Memory B cell (primary cell): ENCODE data around the gene DDX56.

ENCODE experiments used
- ATAC-seq: fragments of 150-1000 bp; cut with Tn5 transposase; 2 replicates; pipeline ENCODE4 v1.10.0; 2021; ENCODE audit warnings: low read depth, mild to moderate bottlenecking, moderate library complexity
- DNase-seq, 2 donors: peaks; one replicate each; pipeline ENCODE4 v3.0.0; 2022; ENCODE audit warnings: low spot score in 2 of 2
- H3K27ac Mint-ChIP-seq: one replicate; pipeline ENCODE4 v1.8.0; 2022; ENCODE audit warnings: mild to moderate bottlenecking, moderate library complexity, mixed read lengths
- H3K27me3 Mint-ChIP-seq: one replicate; pipeline ENCODE4 v1.8.0; 2022; ENCODE audit warnings: mixed read lengths
- H3K36me3 Mint-ChIP-seq: one replicate; pipeline ENCODE4 v1.8.0; 2022; ENCODE audit warnings: mild to moderate bottlenecking, mixed read lengths
- H3K4me1 Mint-ChIP-seq: one replicate; pipeline ENCODE4 v1.8.0; 2022; ENCODE audit warnings: mixed read lengths
- H3K4me3 Mint-ChIP-seq: one replicate; pipeline ENCODE4 v1.8.0; 2022; ENCODE audit warnings: mild to moderate bottlenecking, moderate library complexity, mixed read lengths
- H3K9me3 Mint-ChIP-seq: one replicate; pipeline ENCODE4 v1.8.0; 2022; ENCODE audit warnings: mixed read lengths

The DDX56 gene

GRCh38 chr7:44539669-44540506 lies 33.8 kb downstream of the DDX56 start:
- Mint-ChIP-seq H3K4me1 (no peaks in the 10 kb centered on the region), H3K9me3 (no peaks in the 10 kb centered on the region), H3K27me3 (no peaks in the 10 kb centered on the region), H3K4me3 (no peak overlapping the region), H3K27ac (no peak overlapping the region), H3K36me3 (no peaks in the 10 kb centered on the region)
- ATAC-seq (no peak), DNase-seq (no peak)

GRCh38 chr7:44538798-44539668 lies 34.7 kb downstream of the DDX56 start:
- H3K4me3 Mint-ChIP-seq: no peak overlapping the region

GRCh38 chr7:44538093-44538797 lies 35.5 kb downstream of the DDX56 start:
- no peaks in the 10 kb centered on the region for H3K27me3 Mint-ChIP-seq
- no peaks in the 10 kb centered on the region for H3K36me3 Mint-ChIP-seq
- DNase-seq: no peak
- H3K9me3 Mint-ChIP-seq: no peaks in the 10 kb centered on the region
- no peak overlapping the region for H3K27ac Mint-ChIP-seq
- no peak overlapping the region for H3K4me3 Mint-ChIP-seq
- no peak for ATAC-seq
- H3K4me1 Mint-ChIP-seq: no peaks in the 10 kb centered on the region

More at GRCh38 chr7:44538798-44539668, 34.7 kb downstream of the DDX56 start:
- Mint-ChIP-seq H3K9me3 (no peaks in the 10 kb centered on the region), H3K27ac (no peak overlapping the region), H3K27me3 (no peaks in the 10 kb centered on the region), H3K36me3 (no peaks in the 10 kb centered on the region), H3K4me1 (no peaks in the 10 kb centered on the region)
- DNase-seq (no peak), ATAC-seq (no peak)

- Mint-ChIP-seq H3K9me3 (no peaks in the 10 kb centered on the region), H3K27ac (no peak overlapping the region), H3K4me1 (no peaks in the 10 kb centered on the region), H3K36me3 (no peaks in the 10 kb centered on the region), H3K4me3 (no peak overlapping the region), H3K27me3 (no peaks in the 10 kb centered on the region)
- DNase-seq (no peak), ATAC-seq (no peak)
Measured at GRCh38 chr7:44537442-44537841, 36.3 kb downstream of the DDX56 start.

GRCh38 chr7:44536090-44536489 lies 37.6 kb downstream of the DDX56 start:
- Mint-ChIP-seq H3K27ac (no peak overlapping the region), H3K36me3 (no peaks in the 10 kb centered on the region), H3K27me3 (no peaks in the 10 kb centered on the region), H3K4me3 (no peak overlapping the region), H3K4me1 (peaks cover 2% of the 10 kb centered on the region), H3K9me3 (no peaks in the 10 kb centered on the region)
- no peak for DNase-seq
- no peak for ATAC-seq

GRCh38 chr7:44535348-44536064 lies 38.2 kb downstream of the DDX56 start:
- H3K4me1 Mint-ChIP-seq: peaks cover 8% of the 10 kb centered on the region
- H3K4me3 Mint-ChIP-seq: no peak overlapping the region
- DNase-seq (no peak), ATAC-seq (no peak)
- H3K9me3 Mint-ChIP-seq: no peaks in the 10 kb centered on the region
- H3K36me3 Mint-ChIP-seq: no peaks in the 10 kb centered on the region
- H3K27me3 Mint-ChIP-seq: no peaks in the 10 kb centered on the region
- no peak overlapping the region for H3K27ac Mint-ChIP-seq

GRCh38 chr7:44534501-44534900 lies 39.2 kb downstream of the DDX56 start:
- H3K4me1 Mint-ChIP-seq: peaks cover 9% of the 10 kb centered on the region
- no peaks in the 10 kb centered on the region for H3K9me3 Mint-ChIP-seq
- peak; percentile 25 to 47 for DNase-seq
- no peak overlapping the region for H3K4me3 Mint-ChIP-seq
- no peak overlapping the region for H3K27ac Mint-ChIP-seq
- no peaks in the 10 kb centered on the region for H3K27me3 Mint-ChIP-seq
- peak; percentile 72 for ATAC-seq
- no peaks in the 10 kb centered on the region for H3K36me3 Mint-ChIP-seq

- no peaks in the 10 kb centered on the region for H3K36me3 Mint-ChIP-seq
- peaks cover 9% of the 10 kb centered on the region for H3K4me1 Mint-ChIP-seq
- ATAC-seq: no peak
- H3K27me3 Mint-ChIP-seq: peaks cover under 1% of the 10 kb centered on the region
- H3K27ac Mint-ChIP-seq: no peak overlapping the region
- no peak overlapping the region for H3K4me3 Mint-ChIP-seq
- DNase-seq: no peak
- peaks cover under 1% of the 10 kb centered on the region for H3K9me3 Mint-ChIP-seq
Measured at GRCh38 chr7:44534087-44534486, 39.6 kb downstream of the DDX56 start.

- Mint-ChIP-seq H3K36me3 (no peaks in the 10 kb centered on the region), H3K4me3 (no peak overlapping the region), H3K27ac (no peak overlapping the region), H3K9me3 (peaks cover 2% of the 10 kb centered on the region), H3K27me3 (peaks cover 2% of the 10 kb centered on the region), H3K4me1 (peaks cover 9% of the 10 kb centered on the region)
- ATAC-seq (no peak), DNase-seq (no peak)
Measured at GRCh38 chr7:44533301-44534055, 40.2 kb downstream of the DDX56 start.

GRCh38 chr7:44531421-44532380 lies 42.0 kb downstream of the DDX56 start:
- Mint-ChIP-seq H3K27ac (no peak overlapping the region), H3K4me1 (peaks cover 9% of the 10 kb centered on the region), H3K9me3 (peaks cover 2% of the 10 kb centered on the region), H3K4me3 (no peak overlapping the region), H3K27me3 (peaks cover 2% of the 10 kb centered on the region), H3K36me3 (no peaks in the 10 kb centered on the region)
- no peak for ATAC-seq
- no peak for DNase-seq

GRCh38 chr7:44530990-44531389 lies 42.7 kb downstream of the DDX56 start:
- Mint-ChIP-seq H3K9me3 (peaks cover 3% of the 10 kb centered on the region), H3K4me3 (no peak overlapping the region), H3K36me3 (peaks cover under 1% of the 10 kb centered on the region), H3K27ac (no peak overlapping the region), H3K4me1 (peaks cover 9% of the 10 kb centered on the region), H3K27me3 (peaks cover 3% of the 10 kb centered on the region)
- DNase-seq: no peak
- no peak for ATAC-seq

GRCh38 chr7:44524811-44525388 lies 48.8 kb downstream of the DDX56 start:
- peaks cover 11% of the 10 kb centered on the region for H3K36me3 Mint-ChIP-seq
- H3K4me3 Mint-ChIP-seq: no peak overlapping the region

More at GRCh38 chr7:44524811-44525388, 48.8 kb downstream of the DDX56 start:
- DNase-seq (no peak), ATAC-seq (no peak)
- Mint-ChIP-seq H3K27me3 (peaks cover 14% of the 10 kb centered on the region), H3K4me1 (no peaks in the 10 kb centered on the region), H3K27ac (no peak overlapping the region), H3K9me3 (peaks cover 11% of the 10 kb centered on the region)
